B cell (primary cell): ENCODE data around the gene VPS54. TPM values are rescaled to one million over a fixed set of nuclear protein-coding genes. Genes with fewer than 3 reads are reported as not detected.

Experiments used
- ATAC-seq: fragments of 200-7000 bp; cut with Tn5 transposase; one replicate; pipeline ENCODE4 v1.10.0; 2021; ENCODE audit warnings: low read depth, mild to moderate bottlenecking, moderate number of reproducible peaks, moderate library complexity
- CTCF ChIA-PET: fragments of 350-600 bp; sonication (Branson Sonifier 250); formaldehyde crosslinking; loops from one replicate; lab custom pipeline; 2021; ENCODE audit warnings: antibody characterized with exemption, inconsistent platforms; lab: Charles Lee
- POLR2A ChIA-PET: fragments of 350-600 bp; sonication (Branson Sonifier 250); formaldehyde crosslinking; loops from one replicate; lab custom pipeline; 2021; ENCODE audit warnings: antibody characterized with exemption; lab: Charles Lee
- DNase-seq: peaks from one replicate; pipeline ENCODE4 v3.0.0; 2013
- H2AFZ ChIP-seq: 2 replicates; pipeline ENCODE4 v1.6.1; 2012; ENCODE audit warnings: mild to moderate bottlenecking, low read depth, low read length; ENCODE audit not compliant: insufficient read depth, poor library complexity, severe bottlenecking
- H3K27ac ChIP-seq, 2 donors: 1 replicate in 1 of 2; 2 replicates in 1 of 2; pipeline ENCODE4 v1.5.1; 2012 to 2013; ENCODE audit warnings: low read length in 2 of 2, mild to moderate bottlenecking in 2 of 2, moderate library complexity in 1 of 2
- H3K27me3 ChIP-seq, 4 experiments: fragments of 200-600 bp in 1 of 4; sonication (generic) in 1 of 4; replicated peaks in 1 of 4; 1 replicate in 2 of 4; 2 replicates in 2 of 4; pipeline versions ENCODE4 v1.6.1 to v1.7.0; 2013 to 2016; ENCODE audit warnings: low read length in 3 of 4, mild to moderate bottlenecking in 2 of 4, mixed read lengths in 1 of 4, moderate library complexity in 1 of 4; ENCODE audit not compliant: insufficient read depth in 4 of 4, control insufficient read depth in 3 of 4; ENCODE audit errors: control extremely low read depth in 1 of 4
- H3K36me3 ChIP-seq, 2 experiments: replicated peaks in 1 of 2; 1 replicate in 1 of 2; 2 replicates in 1 of 2; pipeline versions ENCODE4 v1.6.1 to v1.7.1; 2013; ENCODE audit warnings: low read length in 1 of 2; ENCODE audit not compliant: insufficient read depth in 2 of 2, control insufficient read depth in 1 of 2; ENCODE audit errors: control extremely low read depth in 1 of 2, extremely low read depth in 1 of 2
- H3K4me1 ChIP-seq, 2 donors: fragments of 200-600 bp in 1 of 2; sonication (generic) in 1 of 2; 1 replicate in 1 of 2; 2 replicates in 1 of 2; pipeline versions ENCODE4 v1.5.1 to v1.6.1; 2013 to 2017; ENCODE audit warnings: low read length in 2 of 2; ENCODE audit not compliant: control insufficient read depth in 2 of 2, insufficient read depth in 2 of 2
- H3K4me2 ChIP-seq: replicated peaks from 2 replicates; pipeline ENCODE3; 2012; ENCODE audit warnings: mild to moderate bottlenecking, low read depth, low read length; ENCODE audit not compliant: poor library complexity, severe bottlenecking
- H3K4me3 ChIP-seq, 5 experiments: fragments of 200-600 bp in 1 of 5; sonication (generic) in 1 of 5; 1 replicate in 3 of 5; 2 replicates in 2 of 5; pipeline versions ENCODE4 v1.5.1 to v1.7.0; 2011 to 2016; ENCODE audit warnings: low read length in 4 of 5, mild to moderate bottlenecking in 4 of 5, low read depth in 2 of 5, control low read depth in 1 of 5, moderate library complexity in 1 of 5; ENCODE audit not compliant: insufficient read depth in 1 of 5; ENCODE audit errors: control extremely low read depth in 1 of 5, extremely low read depth in 1 of 5
- H3K79me2 ChIP-seq: fragments of 200-600 bp; sonication (generic); one replicate; pipeline ENCODE4 v1.6.0; 2016; ENCODE audit warnings: low read length; ENCODE audit not compliant: control insufficient read depth, insufficient read depth
- H3K9ac ChIP-seq: fragments of 200-600 bp; sonication (generic); 2 replicates; pipeline ENCODE4 v1.6.1; 2017; ENCODE audit warnings: mild to moderate bottlenecking, low read length, moderate library complexity
- H3K9me3 ChIP-seq, 3 donors: one replicate each; pipeline versions ENCODE4 v1.6.1 to v1.7.1; 2013; ENCODE audit warnings: low read length in 2 of 3; ENCODE audit not compliant: control insufficient read depth in 2 of 3, insufficient read depth in 1 of 3; ENCODE audit errors: control extremely low read depth in 1 of 3
- H4K20me1 ChIP-seq: 2 replicates; pipeline ENCODE4 v1.6.0; 2012; ENCODE audit warnings: mild to moderate bottlenecking, low read length; ENCODE audit not compliant: insufficient read depth, control insufficient read depth, poor library complexity, severe bottlenecking
- H3K27ac Mint-ChIP-seq: one replicate; pipeline ENCODE4 v1.8.0; 2021; ENCODE audit warnings: mixed read lengths
- H3K27me3 Mint-ChIP-seq: one replicate; pipeline ENCODE4 v1.8.0; 2021; ENCODE audit warnings: mixed read lengths
- H3K4me1 Mint-ChIP-seq: one replicate; pipeline ENCODE4 v1.8.0; 2021; ENCODE audit warnings: mixed read lengths
- H3K4me3 Mint-ChIP-seq: one replicate; pipeline ENCODE4 v1.8.0; 2021; ENCODE audit warnings: mixed read lengths
- H3K9me3 Mint-ChIP-seq: one replicate; pipeline ENCODE4 v1.8.0; 2022; ENCODE audit warnings: mixed read lengths; ENCODE audit not compliant: insufficient read depth
- CTCF ChIP-seq: fragments of 200-600 bp; IDR thresholded peaks from one replicate; pipeline ENCODE4 v1.8.0; 2022; ENCODE audit warnings: antibody characterized with exemption, mild to moderate bottlenecking
- EZH2 ChIP-seq: IDR thresholded peaks from 2 replicates; pipeline ENCODE4 v1.6.1; 2012; ENCODE audit warnings: borderline replicate concordance, low read depth, mild to moderate bottlenecking, moderate library complexity, low read length; ENCODE audit not compliant: insufficient read depth, poor library complexity, severe bottlenecking
- WGBS: methylation state at CpG from one replicate; pipeline ENCODE4 v1.1.5; 2013; ENCODE audit warnings: missing lambda C conversion rate; ENCODE audit not compliant: insufficient coverage; 5-methylcytosine and 5-hydroxymethylcytosine counted together
- intact Hi-C: fragments of 100-400 bp; cut with micrococcal nuclease; formaldehyde crosslinking; loops from one replicate; pipeline ENCODE4 v1.10.0; 2022
- polyA plus RNA-seq: library from polyadenylated mRNA; depleted of rRNA; stranded (reverse); fragments of >200 nt; gene quantifications from 2 replicates; pipeline ENCODE4 v1.2.3, GENCODE V29; 2012
- total RNA-seq, 2 donors: library from RNA; stranded (reverse); fragments of 120-200 nt in 1 of 2; gene quantifications; 1 replicate in 1 of 2; 2 replicates in 1 of 2; pipeline versions ENCODE4 v1.2.3 to v1.2.4, GENCODE V29; 2013 to 2022

VPS54 gene
- total and polyA plus RNA-seq, 2 donors (not counting 1 experiment from before 2014, with no cell fraction given), result 6.2 to 13.2 TPM

- Mint-ChIP-seq H3K4me3 (no peak overlapping the region), H3K4me1 (peaks cover 15% of the 10 kb centered on the region), H3K9me3 (no peaks in the 10 kb centered on the region), H3K27ac (no peak overlapping the region), H3K27me3 (no peaks in the 10 kb centered on the region)
- peaks cover 2% of the 10 kb centered on the region for H3K79me2 ChIP-seq
- no peak overlapping the region for H3K27ac ChIP-seq
- H4K20me1 ChIP-seq, result no peaks in the 10 kb centered on the region
- ChIA-PET CTCF (interaction anchor here (1.2 to 2.4 kb wide), 3 partner anchors 21 to 307 kb away, joined by 3 to 7 read pairs (median 5); no protein-coding TSS in a partner anchor), POLR2A (interaction anchor here (0.6 kb wide), 1 partner anchor 11 kb away, joined by 8 read pairs; no protein-coding TSS in a partner anchor)
- no peaks in the 10 kb centered on the region for H3K36me3 ChIP-seq
- intact Hi-C loops, result no loop called here
- TF ChIP-seq CTCF, result no peak
- TF ChIP-seq EZH2, result no peak
- H3K4me3 ChIP-seq, result no peak overlapping the region
- ATAC-seq (no peak), DNase-seq (no peak)
- peaks cover 10% of the 10 kb centered on the region in 2 donors for H3K4me1 ChIP-seq
- 100% methylated on average over 1 of the region's 4 CpGs for WGBS
- no peaks in the 10 kb centered on the region for H3K9me3 ChIP-seq
- no peak overlapping the region for H3K4me2 ChIP-seq
- no peak overlapping the region for H2AFZ ChIP-seq
- no peaks in the 10 kb centered on the region for H3K27me3 ChIP-seq
- H3K9ac ChIP-seq, result no peak overlapping the region
Observed at GRCh38 chr2:64023485-64024258, 4.4 kb upstream of the VPS54 start.

GRCh38 chr2:64021578-64021977, 2.4 kb upstream of the VPS54 start:
- peaks cover 25% of the 10 kb centered on the region for H3K4me1 Mint-ChIP-seq
- H3K27ac ChIP-seq, result no peak overlapping the region

More at GRCh38 chr2:64021578-64021977, 2.4 kb upstream of the VPS54 start:
- Histone ChIP-seq H3K79me2 (peaks cover 21% of the 10 kb centered on the region), H4K20me1 (no peaks in the 10 kb centered on the region), H3K4me3 (no peak overlapping the region), H3K27me3 (no peaks in the 10 kb centered on the region), H3K36me3 (no peaks in the 10 kb centered on the region), H3K9me3 (no peaks in the 10 kb centered on the region), H2AFZ (peak overlapping the region; percentile 51), H3K9ac (no peak overlapping the region), H3K4me2 (peak overlapping the region; percentile 20), H3K4me1 (peaks cover 13 to 20% of the 10 kb centered on the region in 2 donors)
- DNase-seq, result no peak
- intact Hi-C loops, result no loop called here
- WGBS, result 60% methylated on average over 1 of the region's 2 CpGs
- H3K27ac Mint-ChIP-seq, result no peak overlapping the region
- H3K27me3 Mint-ChIP-seq, result no peaks in the 10 kb centered on the region
- H3K4me3 Mint-ChIP-seq, result peak overlapping the region; percentile 21
- no peaks in the 10 kb centered on the region for H3K9me3 Mint-ChIP-seq
- CTCF ChIA-PET, result interaction anchor here (1.7 to 2.4 kb wide), 2 partner anchors 28 to 310 kb away, joined by 4 to 7 read pairs; no protein-coding TSS in a partner anchor
- no peak for ATAC-seq
- POLR2A ChIA-PET, result no interaction called here
- TF ChIP-seq EZH2 (no peak), CTCF (no peak)
